Measurements from ENCODE around the gene SDCCAG8. TPM values are rescaled to one million over a fixed set of nuclear protein-coding genes. Genes with fewer than 3 reads are reported as not detected.

SDCCAG8 gene
- total RNA-seq, 1 experiment from 2014 or later = 10.0 TPM

- Histone ChIP-seq H3K4me2 (ENCODE audit: insufficient read depth, insufficient read length, low read length) (no peak overlapping the region), H3K23ac (ENCODE audit: insufficient read length, low read depth, low read length) (no peak overlapping the region), H2BK12ac (ENCODE audit: insufficient read length, low read depth, low read length) (no peak overlapping the region), H3K56ac (ENCODE audit: insufficient read length, low read depth, low read length) (no peak overlapping the region), H4K5ac (ENCODE audit: insufficient read length, low read depth, low read length) (no peak overlapping the region), H3K14ac (ENCODE audit: insufficient read depth, low read length) (no peak overlapping the region), H3K27ac (ENCODE audit: insufficient read length, low read depth, low read length) (no peak overlapping the region), H3K18ac (ENCODE audit: insufficient read length, low read depth, low read length) (no peak overlapping the region), H2AK5ac (ENCODE audit: insufficient read length, low read length) (no peak overlapping the region), H2BK5ac (ENCODE audit: insufficient read length, low read length) (no peak overlapping the region), H3K4ac (ENCODE audit: low read depth, low read length) (no peak overlapping the region), H3T11ph (ENCODE audit: low read length) (no peak overlapping the region), H2BK120ac (ENCODE audit: low read depth, low read length, poor library complexity, severe bottlenecking) (no peak overlapping the region), H3K9me3 (ENCODE audit: control insufficient read depth, low read depth, low read length) (no peaks in the 10 kb centered on the region), H3K79me1 (ENCODE audit: insufficient read depth, low read depth, low read length, poor library complexity, severe bottlenecking) (no peaks in the 10 kb centered on the region), H4K8ac (replicated peaks; ENCODE audit: insufficient read length, low read depth, low read length) (no peak overlapping the region), H4K91ac (ENCODE audit: insufficient read length, low read depth, low read length) (no peak overlapping the region), H4K20me1 (ENCODE audit: control insufficient read depth, insufficient read depth, insufficient read length) (no peaks in the 10 kb centered on the region), H3K23me2 (ENCODE audit: insufficient read length, low read depth, low read length, poor library complexity, severe bottlenecking) (peaks cover 2% of the 10 kb centered on the region), H2AFZ (ENCODE audit: low read length) (no peak overlapping the region), H3K4me1 (ENCODE audit: insufficient read depth, low read length) (peaks cover 2% of the 10 kb centered on the region; the same call in 1 of the 2 replicates), H2BK20ac (ENCODE audit: low read depth, low read length, poor library complexity, severe bottlenecking) (no peak overlapping the region), H3K79me2 (ENCODE audit: insufficient read depth, low read length) (no peaks in the 10 kb centered on the region), H3K27me3 (ENCODE audit: insufficient read depth, low read length) (no peaks in the 10 kb centered on the region), H3K9ac (ENCODE audit: extremely low read depth, insufficient read length, low read length) (no peak overlapping the region), H2BK15ac (ENCODE audit: low read depth, low read length) (no peak overlapping the region)
- no peak overlapping the region for H3K27ac Mint-ChIP-seq
- H3K9me3 Mint-ChIP-seq = no peaks in the 10 kb centered on the region; a peak in 1 of 5 replicates
- H3K4me3 Mint-ChIP-seq = no peak overlapping the region
- TF ChIP-seq CTCF (conservative IDR thresholded peaks at IDR 0.05) = no peak
- no peak for DNase-seq
- peaks cover 14% of the 10 kb centered on the region in 2 experiments for H3K4me1 Mint-ChIP-seq
- peaks cover 0 to 8% (median 0%) of the 10 kb centered on the region in 3 experiments; a peak in 3 of 7 replicates for H3K36me3 Mint-ChIP-seq (ENCODE audit: insufficient read depth in 1 of 3, low read depth in 3 of 3)
- H3K27me3 Mint-ChIP-seq (ENCODE audit: low read depth) = no peaks in the 10 kb centered on the region
These were observed 16.6 kb downstream of the SDCCAG8 start for GRCh38 chr1:243272401-243272800.
